ENCODE data around the gene COL25A1.

DNA sequence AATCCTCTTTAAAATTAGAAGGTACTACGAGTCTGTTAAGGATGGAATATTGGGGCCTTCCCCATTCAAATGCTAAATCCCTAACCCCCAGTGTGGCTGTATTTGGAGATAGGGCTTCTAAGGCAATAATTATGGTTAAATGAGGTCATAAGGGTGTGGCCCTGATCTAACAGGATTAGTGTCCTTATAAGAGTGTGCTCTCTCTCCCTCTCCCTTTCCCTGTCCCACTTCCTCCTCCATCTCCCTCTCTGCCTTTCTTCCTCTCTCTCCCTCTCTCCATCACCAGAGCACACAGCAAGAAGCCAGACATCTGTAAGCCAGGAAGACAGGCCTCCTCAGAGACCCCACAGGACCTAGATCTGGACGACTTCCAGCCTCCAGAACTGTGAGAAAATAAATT, 116.9 kb downstream of the COL25A1 start:
- TF ChIP-seq, protein P1, sequence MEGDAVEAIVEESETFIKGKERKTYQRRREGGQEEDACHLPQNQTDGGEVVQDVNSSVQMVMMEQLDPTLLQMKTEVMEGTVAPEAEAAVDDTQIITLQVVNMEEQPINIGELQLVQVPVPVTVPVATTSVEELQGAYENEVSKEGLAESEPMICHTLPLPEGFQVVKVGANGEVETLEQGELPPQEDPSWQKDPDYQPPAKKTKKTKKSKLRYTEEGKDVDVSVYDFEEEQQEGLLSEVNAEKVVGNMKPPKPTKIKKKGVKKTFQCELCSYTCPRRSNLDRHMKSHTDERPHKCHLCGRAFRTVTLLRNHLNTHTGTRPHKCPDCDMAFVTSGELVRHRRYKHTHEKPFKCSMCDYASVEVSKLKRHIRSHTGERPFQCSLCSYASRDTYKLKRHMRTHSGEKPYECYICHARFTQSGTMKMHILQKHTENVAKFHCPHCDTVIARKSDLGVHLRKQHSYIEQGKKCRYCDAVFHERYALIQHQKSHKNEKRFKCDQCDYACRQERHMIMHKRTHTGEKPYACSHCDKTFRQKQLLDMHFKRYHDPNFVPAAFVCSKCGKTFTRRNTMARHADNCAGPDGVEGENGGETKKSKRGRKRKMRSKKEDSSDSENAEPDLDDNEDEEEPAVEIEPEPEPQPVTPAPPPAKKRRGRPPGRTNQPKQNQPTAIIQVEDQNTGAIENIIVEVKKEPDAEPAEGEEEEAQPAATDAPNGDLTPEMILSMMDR (IDR thresholded peaks at IDR 0.05) = no peak
- TF ChIP-seq EP300 (IDR thresholded peaks at IDR 0.05) (no peak), POLR2A (IDR thresholded peaks at IDR 0.05) (no peak)

Data from upper lobe of left lung (tissue), 4 donors.